A673 (cell line): ENCODE data around the gene TMOD4. TPM values are rescaled to one million over a fixed set of nuclear protein-coding genes. Genes with fewer than 3 reads are reported as not detected.

Experiments
- BruUV-seq: library from RNA; stranded (reverse); fragments of 400-500 nt; replicated peaks from 2 replicates; lab custom pipeline; 2021; lab: Mats Ljungman, UMichigan
- CTCF ChIA-PET: fragments of 300-600 bp; sonication (Branson Sonifier 250); formaldehyde crosslinking; loops from one replicate; lab custom pipeline; 2022; ENCODE audit warnings: antibody characterized with exemption; lab: Charles Lee
- POLR2A ChIA-PET: fragments of 300-600 bp; sonication (Branson Sonifier 250); formaldehyde crosslinking; loops from one replicate; lab custom pipeline; 2022; ENCODE audit warnings: antibody characterized with exemption; ENCODE audit not compliant: low non-redundant PET; lab: Charles Lee
- DNase-seq: peaks from one replicate; pipeline ENCODE4 v3.0.0-alpha.2; 2015; ENCODE audit warnings: low spot score
- H3K27ac ChIP-seq: fragments of 200-600 bp; sonication (generic); 2 replicates; pipeline ENCODE4 v1.5.1; 2016; ENCODE audit warnings: mixed run types, low read depth, mild to moderate bottlenecking, mixed read lengths, antibody characterized with exemption, low read length; ENCODE audit not compliant: poor library complexity, severe bottlenecking
- H3K27me3 ChIP-seq: fragments of 200-600 bp; sonication (generic); replicated peaks from 2 replicates; pipeline ENCODE4 v1.6.1; 2017; ENCODE audit warnings: mixed run types, low read depth, mild to moderate bottlenecking, mixed read lengths, antibody characterized with exemption, low read length; ENCODE audit not compliant: insufficient read depth, poor library complexity
- H3K36me3 ChIP-seq: fragments of 200-600 bp; sonication (generic); 2 replicates; pipeline ENCODE4 v1.6.1; 2016; ENCODE audit warnings: mixed run types, mild to moderate bottlenecking, mixed read lengths, antibody characterized with exemption, low read length; ENCODE audit not compliant: insufficient read depth, poor library complexity, severe bottlenecking
- H3K4me1 ChIP-seq: fragments of 200-600 bp; sonication (generic); 2 replicates; pipeline ENCODE4 v1.6.1; 2017; ENCODE audit warnings: mixed run types, mild to moderate bottlenecking, mixed read lengths, antibody characterized with exemption, low read length; ENCODE audit not compliant: insufficient read depth, poor library complexity, severe bottlenecking
- H3K4me3 ChIP-seq: fragments of 200-600 bp; sonication (generic); 2 replicates; pipeline ENCODE4 v1.5.1; 2016; ENCODE audit warnings: low read depth, mixed run types, mild to moderate bottlenecking, mixed read lengths, low read length; ENCODE audit not compliant: poor library complexity, severe bottlenecking
- H3K9me3 ChIP-seq: fragments of 200-600 bp; sonication (generic); 2 replicates; pipeline ENCODE4 v1.6.1; 2016; ENCODE audit warnings: mixed run types, low read depth, mild to moderate bottlenecking, mixed read lengths, antibody characterized with exemption, low read length; ENCODE audit not compliant: poor library complexity, severe bottlenecking
- EZH2 ChIP-seq: fragments of 200-600 bp; sonication (generic); IDR thresholded peaks from 2 replicates; pipeline ENCODE4 v1.6.1; 2017; ENCODE audit warnings: borderline replicate concordance, low read depth, mild to moderate bottlenecking, mixed read lengths, antibody characterized with exemption, low read length; ENCODE audit not compliant: poor library complexity, severe bottlenecking
- intact Hi-C: fragments of 100-400 bp; cut with micrococcal nuclease; formaldehyde crosslinking; loops from one replicate; pipeline ENCODE4 v1.10.0; 2022; ENCODE audit not compliant: unreplicated experiment
- total RNA-seq: library from RNA; stranded (reverse); gene quantifications from 2 replicates; pipeline ENCODE4 v1.2.3, GENCODE V29; 2021
- TF ChIP-seq, protein P1 (sequence below): fragments of 300-800, 200-600 bp; sonication (generic); conservative IDR thresholded peaks from 2 replicates; pipeline ENCODE4 v1.5.1; 2017; ENCODE audit warnings: low read depth, mild to moderate bottlenecking, antibody characterized with exemption, low read length, moderate library complexity, mixed read lengths

The TMOD4 gene
- total RNA-seq, 1 experiment from 2014 or later, result 1.4 TPM

DNA sequence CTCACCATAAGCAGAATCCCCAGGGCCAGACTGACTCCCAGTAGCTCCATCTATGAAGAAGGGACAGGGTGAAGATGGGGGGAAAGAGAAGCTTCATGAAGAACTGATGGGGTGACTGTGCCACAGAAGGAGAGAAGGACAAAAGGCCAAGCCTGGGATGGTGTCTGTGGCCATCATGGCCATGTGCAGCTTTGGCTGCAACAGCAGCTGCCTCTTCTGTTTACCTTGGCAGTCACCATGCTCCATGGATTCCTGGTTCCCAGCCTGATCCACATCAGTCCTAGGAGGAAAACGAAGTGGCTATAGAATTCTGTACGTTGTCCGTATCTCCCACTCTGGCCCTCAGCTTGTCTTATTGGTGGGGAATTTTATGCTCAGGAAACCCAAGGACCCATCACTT is 41.4 kb downstream of the TMOD4 start:
- no peaks in the 10 kb centered on the region for H3K36me3 ChIP-seq
- no peaks in the 10 kb centered on the region for H3K9me3 ChIP-seq
- BruUV-seq, result no TSS peak
- H3K4me3 ChIP-seq, result no peak overlapping the region
- H3K27ac ChIP-seq, result no peak overlapping the region
- no peaks in the 10 kb centered on the region for H3K27me3 ChIP-seq
- TF ChIP-seq, protein P1, sequence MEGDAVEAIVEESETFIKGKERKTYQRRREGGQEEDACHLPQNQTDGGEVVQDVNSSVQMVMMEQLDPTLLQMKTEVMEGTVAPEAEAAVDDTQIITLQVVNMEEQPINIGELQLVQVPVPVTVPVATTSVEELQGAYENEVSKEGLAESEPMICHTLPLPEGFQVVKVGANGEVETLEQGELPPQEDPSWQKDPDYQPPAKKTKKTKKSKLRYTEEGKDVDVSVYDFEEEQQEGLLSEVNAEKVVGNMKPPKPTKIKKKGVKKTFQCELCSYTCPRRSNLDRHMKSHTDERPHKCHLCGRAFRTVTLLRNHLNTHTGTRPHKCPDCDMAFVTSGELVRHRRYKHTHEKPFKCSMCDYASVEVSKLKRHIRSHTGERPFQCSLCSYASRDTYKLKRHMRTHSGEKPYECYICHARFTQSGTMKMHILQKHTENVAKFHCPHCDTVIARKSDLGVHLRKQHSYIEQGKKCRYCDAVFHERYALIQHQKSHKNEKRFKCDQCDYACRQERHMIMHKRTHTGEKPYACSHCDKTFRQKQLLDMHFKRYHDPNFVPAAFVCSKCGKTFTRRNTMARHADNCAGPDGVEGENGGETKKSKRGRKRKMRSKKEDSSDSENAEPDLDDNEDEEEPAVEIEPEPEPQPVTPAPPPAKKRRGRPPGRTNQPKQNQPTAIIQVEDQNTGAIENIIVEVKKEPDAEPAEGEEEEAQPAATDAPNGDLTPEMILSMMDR, result no peak
- TF ChIP-seq EZH2, result no peak
- intact Hi-C loops, result loop anchor here (5.0 kb wide), 1 partner anchor 37 kb away; no protein-coding TSS in a partner anchor
- no peak for DNase-seq
- H3K4me1 ChIP-seq, result no peaks in the 10 kb centered on the region
- ChIA-PET CTCF (no interaction called here), POLR2A (no interaction called here)

DNA sequence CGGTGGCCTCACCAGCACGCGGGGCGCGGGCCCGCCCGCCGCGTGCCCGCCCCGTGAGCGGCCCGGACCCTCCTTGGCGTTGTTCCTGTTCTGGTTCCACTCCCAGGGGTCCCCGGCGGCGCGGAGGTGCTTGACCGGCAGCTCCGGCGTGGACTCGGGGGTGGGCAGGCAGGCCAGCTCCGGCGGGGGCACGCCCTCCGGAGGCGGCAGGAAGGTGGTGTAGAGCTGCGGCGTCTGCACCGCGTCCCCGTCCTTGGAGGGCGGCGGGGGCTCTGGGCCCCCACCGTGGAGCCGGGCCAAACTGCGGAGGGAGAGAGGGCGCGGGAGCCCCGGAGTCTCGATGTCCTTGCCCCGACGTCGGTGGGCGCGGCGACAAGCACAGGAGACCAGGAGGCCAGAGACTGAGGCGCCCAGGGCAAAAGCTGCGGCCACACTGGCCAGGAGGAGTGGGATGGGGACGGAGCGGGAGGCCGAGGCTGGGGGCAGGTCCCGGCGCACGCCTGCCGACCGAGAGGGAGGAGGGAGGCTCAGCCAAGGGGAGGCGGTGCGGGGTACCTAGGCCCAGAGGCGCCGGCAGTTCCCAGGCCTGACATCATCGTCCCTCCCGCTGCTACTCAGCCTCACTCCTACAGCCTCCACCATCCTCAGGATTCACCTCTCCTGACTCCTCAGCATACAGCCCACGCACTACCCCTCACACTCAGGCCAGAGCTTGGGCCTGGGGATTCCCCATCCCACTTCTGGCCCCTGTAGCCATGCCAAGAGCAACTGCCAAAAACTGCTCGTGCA is 42.6 kb downstream of the TMOD4 start:
- Histone ChIP-seq H3K36me3 (no peaks in the 10 kb centered on the region), H3K27me3 (no peaks in the 10 kb centered on the region), H3K4me3 (no peak overlapping the region), H3K27ac (no peak overlapping the region), H3K4me1 (no peaks in the 10 kb centered on the region), H3K9me3 (no peaks in the 10 kb centered on the region)
- no peak for DNase-seq
- TF ChIP-seq, protein P1, result no peak
- TF ChIP-seq EZH2, result no peak
- BruUV-seq, result no TSS peak
- intact Hi-C loops, result loop anchor here (5.0 kb wide), 1 partner anchor 36 kb away; no protein-coding TSS in a partner anchor
- ChIA-PET CTCF (no interaction called here), POLR2A (no interaction called here)

GRCh38 chr1:151132335-151133017 is 43.3 kb downstream of the TMOD4 start:
- BruUV-seq, result no TSS peak
- ChIA-PET CTCF (no interaction called here), POLR2A (no interaction called here)
- no peak overlapping the region for H3K27ac ChIP-seq
- no peak overlapping the region for H3K4me3 ChIP-seq
- H3K4me1 ChIP-seq, result no peaks in the 10 kb centered on the region
- intact Hi-C loops, result loop anchor here (5.0 kb wide), 1 partner anchor 35 kb away; no protein-coding TSS in a partner anchor
- H3K9me3 ChIP-seq, result no peaks in the 10 kb centered on the region
- no peaks in the 10 kb centered on the region for H3K36me3 ChIP-seq
- no peak for DNase-seq
- H3K27me3 ChIP-seq, result no peaks in the 10 kb centered on the region
- TF ChIP-seq EZH2, result no peak
- TF ChIP-seq, protein P1, result no peak
